AG04450 (cell line): ENCODE results near the gene DNMBP. TPM values are rescaled to one million over a fixed set of nuclear protein-coding genes. Genes with fewer than 3 reads are reported as not detected.
A peak's percentile ranks its signal among the peaks of the same experiment; 100 is the strongest.

Experiments
- CTCF ChIA-PET: fragments of 300-600, 350-600 bp; formaldehyde crosslinking; extraction: SDS; loops from one replicate; lab custom pipeline; 2022; ENCODE audit warnings: antibody characterized with exemption, inconsistent platforms; lab: Charles Lee
- POLR2A ChIA-PET: fragments of 350-600 bp; formaldehyde crosslinking; extraction: SDS; loops from one replicate; lab custom pipeline; 2021; ENCODE audit warnings: antibody characterized with exemption, inconsistent platforms; lab: Yijun Ruan, JAX
- DNase-seq: peaks from one replicate; pipeline ENCODE4 v3.0.0-alpha.2; 2011; ENCODE audit warnings: low read depth, low spot score
- H3K27ac ChIP-seq: one replicate; pipeline ENCODE4 v1.5.1; 2012; ENCODE audit warnings: low read depth, low read length, control low read depth
- H3K27me3 ChIP-seq: one replicate; pipeline ENCODE4 v1.6.0; 2012; ENCODE audit warnings: low read length; ENCODE audit not compliant: control insufficient read depth, insufficient read depth
- H3K4me3 ChIP-seq: 2 replicates; pipeline ENCODE4 v1.5.1; 2011; ENCODE audit warnings: mild to moderate bottlenecking, low read depth, low read length, control low read depth
- H3K9me3 ChIP-seq: 2 replicates; pipeline ENCODE4 v1.5.1; 2012; ENCODE audit warnings: low read length; ENCODE audit not compliant: control insufficient read depth, insufficient read depth
- CTCF ChIP-seq: IDR thresholded peaks from 2 replicates; pipeline ENCODE4 v1.5.1; 2011; ENCODE audit warnings: low read depth, low read length, control low read depth, inconsistent platforms
- polyA plus RNA-seq: library from polyadenylated mRNA; depleted of rRNA; stranded (reverse); fragments of >200 nt; gene quantifications from 2 replicates; pipeline ENCODE4 v1.2.3, GENCODE V29; 2011

The DNMBP gene
- polyA plus RNA-seq, 1 experiment = 18.2 TPM

GRCh38 chr10:99983280-99983988, 26.3 kb downstream of the DNMBP start:
- no peak for DNase-seq
- ChIA-PET POLR2A (interaction anchor here (0.6 to 1.3 kb wide), 5 partner anchors 10 to 38 kb away, joined by 3 to 6 read pairs (median 4); no protein-coding TSS in a partner anchor), CTCF (interaction anchor here (0.7 to 2.2 kb wide), 7 partner anchors 9 to 138 kb away, joined by 3 to 12 read pairs (median 5); partner anchors contain the start of gene DNMBP)
- Histone ChIP-seq H3K27me3 (no peaks in the 10 kb centered on the region), H3K27ac (peak overlapping the region; percentile 84), H3K4me3 (peak overlapping the region; percentile 36), H3K9me3 (no peaks in the 10 kb centered on the region)
- TF ChIP-seq CTCF = no peak

GRCh38 chr10:99982728-99983127, 27.0 kb downstream of the DNMBP start:
- DNase-seq = no peak
- Histone ChIP-seq H3K27ac (peak overlapping the region; percentile 84), H3K4me3 (no peak overlapping the region), H3K9me3 (no peaks in the 10 kb centered on the region), H3K27me3 (no peaks in the 10 kb centered on the region)
- TF ChIP-seq CTCF = no peak
- POLR2A ChIA-PET = interaction anchor here (0.6 to 0.7 kb wide), 2 partner anchors 11 to 16 kb away, joined by 4 read pairs; no protein-coding TSS in a partner anchor
- CTCF ChIA-PET = interaction anchor here (0.7 to 2.0 kb wide), 4 partner anchors 8 to 137 kb away, joined by 3 to 12 read pairs (median 6); no protein-coding TSS in a partner anchor

GRCh38 chr10:99981581-99982199, 28.1 kb downstream of the DNMBP start:
- ChIA-PET CTCF (interaction anchor here (2.3 kb wide), 1 partner anchor 136 kb away, joined by 7 read pairs; no protein-coding TSS in a partner anchor), POLR2A (no interaction called here)
- Histone ChIP-seq H3K27me3 (no peaks in the 10 kb centered on the region), H3K9me3 (no peaks in the 10 kb centered on the region), H3K4me3 (no peak overlapping the region), H3K27ac (no peak overlapping the region)
- TF ChIP-seq CTCF = no peak
- no peak for DNase-seq

DNA sequence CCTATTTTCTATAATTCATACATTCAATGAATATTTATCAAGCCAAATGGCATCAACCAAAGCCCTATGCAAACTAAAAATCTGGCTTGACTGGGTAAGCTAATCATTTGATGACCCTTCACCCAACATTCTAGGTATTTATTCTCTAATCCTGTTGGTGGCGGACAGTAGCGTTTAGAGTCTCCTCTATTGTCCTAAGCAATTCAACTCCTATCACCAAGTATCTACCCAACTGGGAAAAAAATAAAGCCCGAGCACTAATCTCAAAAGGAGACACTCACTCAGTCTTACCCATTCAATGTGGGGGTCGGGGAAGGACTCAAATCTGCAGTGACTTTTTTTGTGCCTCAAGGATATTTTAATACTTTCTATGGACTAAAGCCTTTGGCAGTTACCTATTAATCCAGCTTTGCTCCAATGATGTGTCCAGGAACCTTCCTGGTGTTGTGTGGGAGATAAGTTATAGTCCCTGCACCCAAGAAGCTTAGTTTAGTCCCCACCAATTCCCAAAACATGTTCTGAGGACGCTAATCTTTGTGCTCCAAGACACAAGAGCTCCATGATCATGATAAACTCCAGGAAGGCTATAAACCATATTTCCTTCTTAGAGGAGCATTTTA, 30.6 kb downstream of the DNMBP start:
- CTCF ChIA-PET = interaction anchor here (1.9 to 2.3 kb wide), 2 partner anchors 30 to 133 kb away, joined by 5 to 7 read pairs; partner anchors contain the start of gene DNMBP
- no peaks in the 10 kb centered on the region for H3K9me3 ChIP-seq
- POLR2A ChIA-PET = no interaction called here
- DNase-seq = no peak
- no peak for TF ChIP-seq CTCF
- no peak overlapping the region for H3K27ac ChIP-seq
- no peaks in the 10 kb centered on the region for H3K27me3 ChIP-seq
- H3K4me3 ChIP-seq = no peak overlapping the region
